ENCODE data around the gene ATP7A.
A peak's percentile ranks its signal among the peaks of the same experiment; 100 is the strongest.

- TF ChIP-seq CTCF (IDR thresholded peaks at IDR 0.05) = peak; percentile 46 to 61 (median 53)
- TF ChIP-seq POLR2A (IDR thresholded peaks at IDR 0.05) = no peak
These were observed 114.0 kb downstream of the ATP7A start for GRCh38 chrX:78024349-78025059.

Measured in transverse colon (tissue), 3 donors.